ENCODE results near the gene TMEM186.

DNA sequence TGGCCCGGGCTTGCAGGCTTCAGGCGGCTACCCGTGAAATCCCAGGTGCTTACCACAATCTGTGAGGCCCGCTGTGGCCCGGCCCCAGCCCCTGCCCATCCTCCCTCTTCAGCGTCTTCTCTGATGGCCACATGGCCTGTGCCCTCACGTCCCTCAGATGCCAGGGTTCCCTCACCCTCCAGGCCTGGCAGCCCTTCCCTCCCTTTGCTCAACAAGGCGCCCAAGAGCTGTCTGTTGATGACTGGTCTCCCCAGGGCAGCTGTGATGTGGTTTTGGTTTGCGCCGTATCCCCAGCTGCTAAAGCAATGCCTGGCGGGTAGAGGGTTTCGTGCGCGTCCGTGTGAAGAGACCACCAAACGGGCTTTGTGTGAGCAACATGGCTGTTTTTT lies 35.3 kb upstream of the TMEM186 start:
- TF ChIP-seq, protein P1, sequence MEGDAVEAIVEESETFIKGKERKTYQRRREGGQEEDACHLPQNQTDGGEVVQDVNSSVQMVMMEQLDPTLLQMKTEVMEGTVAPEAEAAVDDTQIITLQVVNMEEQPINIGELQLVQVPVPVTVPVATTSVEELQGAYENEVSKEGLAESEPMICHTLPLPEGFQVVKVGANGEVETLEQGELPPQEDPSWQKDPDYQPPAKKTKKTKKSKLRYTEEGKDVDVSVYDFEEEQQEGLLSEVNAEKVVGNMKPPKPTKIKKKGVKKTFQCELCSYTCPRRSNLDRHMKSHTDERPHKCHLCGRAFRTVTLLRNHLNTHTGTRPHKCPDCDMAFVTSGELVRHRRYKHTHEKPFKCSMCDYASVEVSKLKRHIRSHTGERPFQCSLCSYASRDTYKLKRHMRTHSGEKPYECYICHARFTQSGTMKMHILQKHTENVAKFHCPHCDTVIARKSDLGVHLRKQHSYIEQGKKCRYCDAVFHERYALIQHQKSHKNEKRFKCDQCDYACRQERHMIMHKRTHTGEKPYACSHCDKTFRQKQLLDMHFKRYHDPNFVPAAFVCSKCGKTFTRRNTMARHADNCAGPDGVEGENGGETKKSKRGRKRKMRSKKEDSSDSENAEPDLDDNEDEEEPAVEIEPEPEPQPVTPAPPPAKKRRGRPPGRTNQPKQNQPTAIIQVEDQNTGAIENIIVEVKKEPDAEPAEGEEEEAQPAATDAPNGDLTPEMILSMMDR (IDR thresholded peaks at IDR 0.05), result no peak
- no peak for TF ChIP-seq POLR2A (IDR thresholded peaks at IDR 0.05)

Data from lower leg skin (tissue), 3 donors.